SK-MEL-5 (cell line): ENCODE measurements around the gene ERC1. TPM values are rescaled to one million over a fixed set of nuclear protein-coding genes. Genes with fewer than 3 reads are reported as not detected.

ENCODE experiments used
- DNase-seq: peaks from one replicate; pipeline ENCODE4 v3.0.0-alpha.2; 2016; ENCODE audit warnings: low read depth, low spot score
- in situ Hi-C: cut with HindIII; loops from 2 replicates; pipeline ENCODE4 v1.10.0; 2016; ENCODE audit warnings: low sequenced_read_pairs, high pct_unique_total_duplicates, low pct_unique_long_range_greater_than_20kb
- total RNA-seq: library from RNA; depleted of rRNA; stranded (reverse); fragments of >200 nt; shearing (Covaris generic); gene quantifications from 2 replicates; pipeline ENCODE4 v1.2.3, GENCODE V29; 2014

Gene ERC1
- total RNA-seq, 1 experiment from 2014 or later, result 14.3 TPM

DNA sequence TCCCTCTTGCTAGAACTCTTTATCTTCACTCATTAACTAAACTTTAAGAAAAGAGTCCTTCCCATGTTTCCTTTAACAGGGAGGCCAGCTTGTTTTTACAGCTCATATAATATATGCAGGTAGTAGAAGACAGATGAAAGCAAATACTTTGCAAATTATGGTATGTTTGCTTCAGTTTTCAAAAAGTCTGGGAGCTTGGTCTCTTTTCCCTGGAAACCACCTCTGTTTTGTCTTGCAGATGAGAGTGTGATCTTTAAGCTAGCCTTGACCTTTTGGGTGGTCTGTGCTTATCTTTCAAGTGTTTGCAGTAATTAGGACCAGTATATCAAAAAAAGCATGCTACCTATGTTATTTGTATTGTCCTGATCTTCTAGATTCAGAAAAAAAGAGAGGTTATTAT, 62.7 kb downstream of the ERC1 start:
- no peak for DNase-seq
- in situ Hi-C loops, result no loop called here

GRCh38 chr12:1054117-1054870, 63.3 kb downstream of the ERC1 start:
- in situ Hi-C loops, result no loop called here
- peak; percentile 85 for DNase-seq

GRCh38 chr12:1056390-1056789, 65.4 kb downstream of the ERC1 start:
- no peak for DNase-seq
- in situ Hi-C loops, result no loop called here

- in situ Hi-C loops, result no loop called here
- DNase-seq, result no peak
These were observed 67.4 kb downstream of the ERC1 start for GRCh38 chr12:1058423-1058822.

GRCh38 chr12:1059162-1059561, 68.1 kb downstream of the ERC1 start:
- in situ Hi-C loops, result no loop called here
- DNase-seq, result no peak

DNA sequence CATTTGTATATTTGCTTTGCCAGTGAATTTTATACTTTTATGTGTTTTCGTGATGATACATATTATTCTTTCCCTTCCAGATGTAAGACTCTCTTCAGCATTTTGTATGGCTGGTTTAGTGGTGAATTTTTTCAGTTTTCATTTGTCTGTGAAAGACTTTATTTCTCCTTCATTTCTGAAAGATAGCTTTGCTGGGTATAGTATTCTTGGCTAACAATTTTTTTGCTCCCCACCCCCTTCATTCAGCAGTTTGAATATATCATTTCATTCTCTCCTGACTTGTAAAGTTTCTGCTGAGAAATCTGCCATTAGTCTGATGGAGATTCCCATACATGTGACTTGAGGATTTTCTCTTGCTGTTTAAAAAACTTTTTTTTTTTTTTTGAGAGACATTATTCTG, 72.8 kb downstream of the ERC1 start:
- no peak for DNase-seq
- in situ Hi-C loops, result no loop called here

DNA sequence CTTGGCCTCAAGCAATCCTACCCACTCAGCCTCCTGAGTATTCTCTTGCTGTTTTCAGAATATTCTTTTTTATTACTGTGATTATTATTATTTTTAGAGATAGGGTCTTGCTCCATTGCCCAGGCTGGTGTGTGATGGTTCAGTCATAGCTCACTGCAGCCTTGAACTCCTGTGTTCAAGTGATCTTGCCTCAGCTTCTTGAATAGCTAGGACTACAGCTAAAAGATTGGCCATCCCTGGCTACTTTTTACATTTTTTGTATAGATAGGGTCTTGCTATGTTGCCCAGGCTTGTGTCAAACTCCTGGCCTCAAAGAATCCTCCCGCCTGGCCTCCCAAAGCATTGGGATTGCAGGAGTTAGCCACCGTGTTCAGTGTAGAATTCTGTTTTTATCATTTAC, 73.3 kb downstream of the ERC1 start:
- DNase-seq, result no peak
- in situ Hi-C loops, result no loop called here

DNA sequence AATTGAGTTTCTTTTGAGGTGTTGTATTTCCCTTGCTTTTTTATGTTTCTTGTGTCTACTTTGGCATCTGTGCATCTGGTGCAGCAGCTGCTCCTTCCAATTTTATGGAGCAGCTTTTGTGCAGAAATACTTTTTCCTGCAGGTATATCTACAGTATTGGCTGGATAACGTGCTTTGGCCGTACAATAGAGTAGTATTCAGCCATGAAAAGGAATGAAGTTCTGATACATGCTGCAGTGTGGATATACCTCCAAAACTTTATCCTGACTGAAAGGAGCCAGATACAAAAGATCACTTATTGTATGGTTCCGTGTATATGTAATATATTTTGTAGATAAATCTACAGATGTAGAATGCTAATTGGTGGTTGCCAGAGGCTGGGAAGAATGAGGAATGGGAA, 74.6 kb downstream of the ERC1 start:
- in situ Hi-C loops, result no loop called here
- DNase-seq, result no peak

DNA sequence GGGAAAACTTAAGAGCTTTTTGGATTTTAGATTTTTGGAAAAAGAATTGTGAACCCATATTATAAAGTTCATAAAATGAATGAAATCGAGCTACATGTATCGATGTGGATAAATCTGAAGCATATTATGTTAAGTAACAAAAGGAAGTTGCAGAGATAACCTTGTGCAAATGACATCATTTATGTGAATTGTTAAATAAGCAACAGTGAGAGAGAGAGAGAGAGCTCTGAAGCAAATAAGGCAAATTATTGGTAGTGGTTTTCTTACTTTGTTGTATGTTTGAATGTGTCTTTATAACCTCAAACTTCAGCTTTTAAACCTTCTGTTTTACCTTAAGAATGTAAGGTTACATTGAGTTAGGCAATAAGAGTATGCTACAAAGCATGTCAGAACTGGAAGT, 78.8 kb downstream of the ERC1 start:
- DNase-seq, result no peak
- in situ Hi-C loops, result no loop called here

DNA sequence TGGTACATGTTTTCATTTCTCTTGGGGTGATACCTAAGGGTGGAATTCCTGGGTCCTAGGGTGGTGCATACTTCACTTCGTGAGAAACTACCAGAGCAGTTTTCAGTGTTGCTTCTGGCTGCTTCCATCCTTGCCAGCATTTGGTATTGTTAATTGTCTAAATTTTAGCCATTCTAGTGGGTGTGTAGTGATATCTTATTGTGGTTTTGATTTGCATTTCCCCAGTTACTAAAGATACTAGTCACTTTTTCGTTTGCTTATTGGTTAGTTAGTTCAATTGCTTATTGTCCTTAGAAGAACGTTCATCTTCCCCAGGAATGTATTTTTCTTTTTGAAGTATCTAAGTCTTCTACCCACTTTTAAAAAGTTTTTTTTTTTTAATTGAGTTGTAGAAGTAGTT, 80.2 kb downstream of the ERC1 start:
- no peak for DNase-seq
- in situ Hi-C loops, result no loop called here

- in situ Hi-C loops, result no loop called here
- no peak for DNase-seq
These were observed 82.6 kb downstream of the ERC1 start for GRCh38 chr12:1073652-1074051.

- DNase-seq, result no peak
- in situ Hi-C loops, result no loop called here
These were observed 86.2 kb downstream of the ERC1 start for GRCh38 chr12:1077036-1077803.

- no peak for DNase-seq
- in situ Hi-C loops, result no loop called here
These were observed 87.0 kb downstream of the ERC1 start for GRCh38 chr12:1078002-1078401.

DNA sequence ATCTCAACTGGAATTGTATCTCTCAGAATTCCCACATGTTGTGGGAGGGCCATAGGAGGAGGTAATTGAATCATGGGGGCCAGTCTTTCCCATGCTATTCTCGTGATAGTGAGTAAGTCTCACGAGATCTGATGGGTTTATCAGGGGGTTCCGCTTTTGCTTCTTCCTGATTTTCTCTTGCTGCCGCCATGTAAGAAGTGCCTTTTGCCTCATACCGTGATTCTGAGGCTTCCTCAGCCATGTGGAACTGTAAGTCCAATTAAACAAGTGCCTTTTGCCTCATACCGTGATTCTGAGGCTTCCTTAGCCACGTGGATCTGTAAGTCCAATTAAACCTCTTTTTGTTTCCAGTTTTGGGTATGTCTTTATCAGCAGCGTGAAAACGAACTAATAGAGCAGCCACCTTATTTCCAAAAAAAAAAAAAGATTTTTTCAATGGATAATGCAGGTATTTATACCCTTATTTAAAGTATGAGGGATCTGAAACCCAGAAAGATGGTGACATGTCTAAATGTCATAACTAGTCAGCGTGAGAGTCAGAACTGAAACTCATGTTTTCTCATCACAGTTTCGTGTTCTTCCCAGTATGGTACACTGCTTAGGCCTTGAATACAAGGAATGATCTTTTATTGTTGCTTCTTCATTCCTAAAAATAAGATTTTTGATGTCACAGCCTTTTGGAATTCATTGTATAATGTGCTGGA, 89.6 kb downstream of the ERC1 start:
- DNase-seq, result no peak
- in situ Hi-C loops, result no loop called here

DNA sequence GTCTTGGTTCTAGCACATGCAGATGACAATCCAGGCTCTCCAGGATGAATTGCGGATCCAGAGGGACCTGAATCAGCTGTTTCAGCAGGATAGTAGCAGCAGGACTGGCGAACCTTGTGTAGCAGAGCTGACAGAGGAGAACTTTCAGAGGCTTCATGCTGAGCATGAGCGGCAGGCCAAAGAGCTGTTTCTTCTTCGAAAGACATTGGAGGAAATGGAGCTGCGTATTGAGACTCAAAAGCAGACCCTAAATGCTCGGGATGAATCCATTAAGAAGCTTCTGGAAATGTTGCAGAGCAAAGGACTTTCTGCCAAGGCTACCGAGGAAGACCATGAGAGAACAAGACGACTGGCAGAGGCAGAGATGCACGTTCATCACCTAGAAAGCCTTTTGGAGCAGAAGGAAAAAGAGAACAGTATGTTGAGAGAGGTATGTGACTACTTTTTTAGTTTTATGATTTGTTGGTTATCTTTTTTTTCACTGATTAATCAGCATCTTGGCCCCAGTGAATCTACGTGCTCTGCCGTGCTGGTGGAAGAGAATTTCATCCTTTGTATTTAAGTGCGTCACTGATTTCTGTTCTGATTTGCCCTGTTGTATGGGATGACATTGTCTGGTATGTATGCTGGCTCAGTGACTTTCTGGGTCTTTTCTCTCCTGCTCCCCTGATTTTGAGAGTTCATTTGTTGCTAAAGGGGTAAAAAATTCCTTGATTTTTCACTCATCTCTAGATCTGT, 92.3 kb downstream of the ERC1 start:
- in situ Hi-C loops, result no loop called here
- DNase-seq, result no peak

DNA sequence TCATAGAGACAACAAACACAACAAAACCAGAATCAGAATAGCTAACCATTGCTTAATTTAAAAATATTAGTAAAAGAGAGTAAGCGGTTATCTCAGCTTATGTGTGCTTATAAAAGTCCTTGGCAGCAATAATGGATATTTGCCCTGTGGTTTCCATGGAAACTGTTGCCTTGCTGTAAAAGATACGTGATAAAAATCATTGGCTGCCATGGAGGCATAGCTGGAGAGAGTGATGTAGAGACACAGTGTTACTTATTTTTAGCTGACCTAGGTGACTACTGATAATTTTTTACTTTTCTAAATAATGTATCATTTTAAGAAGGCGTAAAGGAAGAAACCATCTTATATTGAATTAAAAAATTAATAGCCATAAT, 92.9 kb downstream of the ERC1 start:
- in situ Hi-C loops, result no loop called here
- peak; percentile 46 for DNase-seq

DNA sequence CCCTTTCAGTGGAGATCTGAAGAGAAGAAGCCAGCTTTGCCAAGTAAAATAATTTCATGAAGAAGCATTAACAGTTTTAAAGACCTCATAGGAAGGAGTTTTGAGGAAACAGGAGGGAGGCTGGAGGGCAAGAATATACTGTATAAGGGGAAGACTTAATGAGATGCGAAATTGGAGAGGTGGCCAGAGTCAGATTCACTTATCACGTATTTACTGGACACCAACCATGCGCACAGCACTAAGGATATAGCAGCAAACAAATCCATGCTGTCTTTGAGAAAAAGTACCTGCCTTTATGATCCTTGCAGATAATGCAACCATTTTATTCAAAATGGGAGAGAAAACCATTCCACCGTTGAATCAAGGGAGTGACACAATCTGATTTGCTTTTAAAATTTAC, 100.3 kb downstream of the ERC1 start:
- in situ Hi-C loops, result no loop called here
- DNase-seq, result no peak

- in situ Hi-C loops, result no loop called here
These were observed 102.2 kb downstream of the ERC1 start for GRCh38 chr12:1093166-1093751.

More at GRCh38 chr12:1093166-1093751, 102.2 kb downstream of the ERC1 start:
- DNase-seq, result peak; percentile 77
